ENCODE data around the gene MFAP2. TPM values are rescaled to one million over a fixed set of nuclear protein-coding genes. Genes with fewer than 3 reads are reported as not detected.
"Not testable (repeated sequence)": the region's sequence is repeated elsewhere in the genome, so short reads cannot be mapped to it uniquely, and the experiment has no call there.

The MFAP2 gene
- total RNA-seq, 2 donors from 2014 or later = 39.0 to 52.1 TPM

GRCh38 chr1:16969057-16969611, 11.3 kb downstream of the MFAP2 start:
- intact Hi-C loops (cut with DNase I) = no loop called here
- no peak for DNase-seq (ENCODE audit: low spot score)

DNA sequence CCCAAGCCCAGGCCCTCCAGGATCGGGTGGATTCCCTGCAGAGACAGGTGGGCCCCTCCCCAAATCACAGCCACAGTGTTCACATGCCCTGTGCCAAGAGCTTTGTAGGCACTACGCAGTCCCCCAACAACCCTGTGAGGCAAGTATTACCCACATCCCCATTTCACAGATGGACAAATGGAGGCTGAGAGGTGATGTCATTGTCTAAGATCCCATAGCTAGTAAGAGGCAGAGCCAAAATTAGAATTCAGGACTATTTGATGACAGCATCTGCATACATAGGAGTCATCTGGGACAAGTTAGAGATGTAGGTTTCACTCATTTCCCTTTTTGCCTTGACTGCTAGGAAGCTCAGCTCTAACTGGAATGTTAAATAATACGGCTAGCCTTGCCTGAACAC, 12.0 kb downstream of the MFAP2 start:
- intact Hi-C loops (cut with DNase I) = no loop called here
- DNase-seq (ENCODE audit: low spot score) = no peak

GRCh38 chr1:16967962-16968361, 12.5 kb downstream of the MFAP2 start:
- intact Hi-C loops (cut with DNase I) = no loop called here
- DNase-seq (ENCODE audit: low spot score) = no peak

DNA sequence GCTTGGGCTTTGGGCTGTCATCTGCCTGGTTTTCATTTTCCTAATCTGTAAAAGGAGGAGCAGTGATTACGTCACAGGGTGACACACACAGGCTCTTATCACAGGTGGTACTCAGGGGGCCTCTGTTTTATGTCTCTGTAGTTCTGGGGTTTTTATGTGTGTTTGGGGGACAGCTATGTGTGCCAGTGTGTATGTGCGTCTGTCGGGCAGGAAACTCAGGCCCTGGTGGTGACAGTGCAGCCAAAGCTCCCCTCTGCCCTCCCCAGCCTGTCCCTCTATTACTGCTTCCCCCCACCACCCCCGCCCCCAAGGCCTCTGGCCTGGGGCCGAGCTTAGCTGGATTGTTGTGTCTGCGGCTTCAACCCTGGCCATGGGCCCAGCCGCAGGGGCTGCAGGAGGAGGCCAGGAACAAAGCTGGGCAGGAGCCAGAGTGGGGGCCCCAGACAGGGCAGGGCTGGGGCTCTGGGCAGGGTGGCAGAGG, 13.3 kb downstream of the MFAP2 start:
- intact Hi-C loops (cut with DNase I) = no loop called here
- no peak for DNase-seq (ENCODE audit: low spot score)

GRCh38 chr1:16966282-16966681, 14.1 kb downstream of the MFAP2 start:
- intact Hi-C loops (cut with DNase I) = no loop called here

DNA sequence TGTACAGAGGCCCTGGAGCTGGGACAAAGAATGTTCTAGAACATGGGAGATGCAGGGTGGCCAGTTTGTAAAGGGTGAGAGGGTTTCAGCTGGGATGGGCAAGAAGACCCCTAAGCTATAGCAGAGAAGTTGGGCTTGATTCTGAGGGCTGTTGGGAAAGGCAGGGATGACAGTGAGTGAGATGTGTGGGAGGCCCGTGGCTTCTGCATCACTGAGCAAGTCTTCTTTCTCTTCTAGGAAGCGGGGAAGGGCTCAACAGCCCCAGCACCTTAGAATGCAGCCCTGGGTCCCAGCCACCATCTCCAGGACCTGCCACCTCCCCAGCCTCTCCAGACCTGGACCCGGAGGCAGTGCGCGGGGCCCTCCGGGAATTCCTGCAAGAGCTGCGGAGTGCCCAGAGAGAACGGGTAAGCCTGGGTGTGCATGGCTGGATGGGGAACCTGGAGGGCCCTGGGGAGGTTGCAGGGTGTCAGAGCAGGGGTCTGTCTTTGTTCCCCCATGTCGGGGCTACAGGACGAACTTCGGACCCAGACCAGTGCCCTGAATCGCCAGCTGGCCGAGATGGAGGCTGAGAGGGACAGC, 14.8 kb downstream of the MFAP2 start:
- intact Hi-C loops (cut with DNase I) = no loop called here
- DNase-seq (ENCODE audit: low spot score) = no peak

More at GRCh38 chr1:16966282-16966681, 14.1 kb downstream of the MFAP2 start:
- no peak for DNase-seq (ENCODE audit: low spot score)

GRCh38 chr1:16964169-16964568, 16.3 kb downstream of the MFAP2 start:
- intact Hi-C loops (cut with DNase I) = not testable (repeated sequence)

DNA sequence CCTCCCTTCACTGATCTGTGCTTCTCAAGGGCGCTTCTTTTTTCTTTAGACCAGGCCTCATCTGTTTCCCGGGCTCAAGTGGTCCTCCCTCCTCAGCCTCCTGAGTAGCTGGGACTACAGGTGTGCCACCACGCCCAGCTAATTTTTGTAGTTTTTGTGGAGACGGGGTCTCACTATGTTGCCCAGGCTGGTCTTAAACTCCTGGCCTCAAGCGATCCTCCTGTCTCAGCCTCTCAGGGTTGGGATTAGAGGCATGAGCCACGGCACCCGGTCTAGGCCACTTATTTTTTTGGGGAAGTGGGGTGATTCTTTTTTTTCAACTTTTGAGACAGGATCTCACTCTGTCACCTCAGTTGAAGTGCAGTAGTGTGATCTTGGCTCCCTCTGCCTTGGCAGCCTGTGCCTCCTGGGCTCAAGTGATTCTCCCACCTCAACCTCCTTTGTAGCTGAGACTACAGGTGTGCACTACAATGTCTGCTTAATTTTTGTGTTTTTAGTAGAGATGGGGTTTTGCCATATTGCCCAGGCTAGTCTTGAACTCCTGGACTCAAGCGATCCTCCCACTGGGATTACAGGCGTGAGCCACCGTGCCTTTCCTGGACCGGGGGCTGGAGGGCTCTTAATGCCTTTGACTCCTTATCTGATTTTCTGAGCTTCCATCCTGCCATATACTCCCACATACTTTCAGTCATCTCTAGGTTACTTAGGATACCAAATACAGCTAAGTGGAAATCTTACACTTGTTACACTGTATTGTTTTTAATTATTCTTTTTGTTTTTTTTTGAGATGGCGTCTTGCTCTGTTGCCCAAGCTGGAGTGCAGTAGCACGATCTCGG, 18.9 kb downstream of the MFAP2 start:
- intact Hi-C loops (cut with DNase I) = no loop called here
- no peak for DNase-seq (ENCODE audit: low spot score)

More at GRCh38 chr1:16964169-16964568, 16.3 kb downstream of the MFAP2 start:
- DNase-seq (ENCODE audit: low spot score) = not testable (repeated sequence)

- intact Hi-C loops (cut with DNase I) = no loop called here
- peak; percentile 94 for DNase-seq (ENCODE audit: low spot score)
Observed at GRCh38 chr1:16960560-16961296, 19.7 kb downstream of the MFAP2 start.

GRCh38 chr1:16958475-16958874, 21.9 kb downstream of the MFAP2 start:
- no peak for DNase-seq (ENCODE audit: low spot score)
- intact Hi-C loops (cut with DNase I) = loop anchor here in 1 of 2 donors (10.0 kb wide), 1 partner anchor 86 kb away; no protein-coding TSS in a partner anchor

GRCh38 chr1:16957731-16958130, 22.7 kb downstream of the MFAP2 start:
- no peak for DNase-seq (ENCODE audit: low spot score)
- intact Hi-C loops (cut with DNase I) = loop anchor here in 1 of 2 donors (10.0 kb wide), 1 partner anchor 87 kb away; no protein-coding TSS in a partner anchor

DNA sequence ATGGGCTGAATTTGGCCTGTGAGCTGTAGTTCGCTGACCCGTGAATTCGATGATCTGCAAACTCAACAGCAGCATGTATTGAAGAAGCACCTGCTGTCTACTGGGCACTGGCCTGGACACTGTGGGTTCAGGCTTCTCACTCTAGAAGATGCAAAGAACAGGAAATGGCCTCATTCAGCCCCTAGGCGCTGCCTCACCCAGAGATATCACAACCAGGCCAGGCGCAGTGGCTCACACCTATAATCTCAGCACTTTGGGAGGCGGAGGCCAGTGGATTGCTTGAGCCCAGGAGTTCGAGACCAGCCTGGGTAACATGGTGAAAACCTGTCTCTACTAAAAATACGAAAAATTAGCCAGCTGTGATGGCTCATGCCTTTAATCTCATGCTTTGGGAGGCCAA, 23.6 kb downstream of the MFAP2 start:
- intact Hi-C loops (cut with DNase I) = loop anchor here in 1 of 2 donors (10.0 kb wide), 1 partner anchor 88 kb away; no protein-coding TSS in a partner anchor
- DNase-seq (ENCODE audit: low spot score) = no peak

DNA sequence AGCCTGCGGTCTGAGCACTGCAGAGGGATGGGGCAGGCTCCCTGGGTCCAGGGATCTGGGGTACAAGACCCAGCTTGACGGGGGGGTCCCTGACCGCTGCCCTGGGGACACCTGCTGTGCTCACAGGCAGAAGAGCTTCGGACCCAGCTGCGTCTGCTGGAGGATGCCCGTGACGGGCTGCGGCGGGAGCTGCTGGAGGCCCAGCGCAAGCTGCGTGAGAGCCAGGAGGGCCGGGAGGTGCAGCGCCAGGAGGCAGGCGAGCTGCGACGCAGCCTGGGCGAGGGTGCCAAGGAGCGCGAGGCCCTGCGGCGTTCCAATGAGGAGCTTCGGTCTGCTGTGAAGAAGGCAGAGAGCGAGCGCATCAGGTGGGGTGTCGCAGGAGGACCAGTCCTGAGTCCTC, 25.2 kb downstream of the MFAP2 start:
- intact Hi-C loops (cut with DNase I) = loop anchor here in 1 of 2 donors (10.0 kb wide), 1 partner anchor 90 kb away; no protein-coding TSS in a partner anchor
- DNase-seq (ENCODE audit: low spot score) = no peak

- no peak for DNase-seq (ENCODE audit: low spot score)
- intact Hi-C loops (cut with DNase I) = loop anchor here (5.0 to 10.0 kb wide), 2 partner anchors 90 to 93 kb away; no protein-coding TSS in a partner anchor
Observed at GRCh38 chr1:16954579-16954978, 25.8 kb downstream of the MFAP2 start.

- intact Hi-C loops (cut with DNase I) = loop anchor here (5.0 to 10.0 kb wide), 2 partner anchors 92 to 95 kb away; no protein-coding TSS in a partner anchor
- DNase-seq (ENCODE audit: low spot score) = not testable (repeated sequence)
Observed at GRCh38 chr1:16952376-16952775, 28.0 kb downstream of the MFAP2 start.

DNA sequence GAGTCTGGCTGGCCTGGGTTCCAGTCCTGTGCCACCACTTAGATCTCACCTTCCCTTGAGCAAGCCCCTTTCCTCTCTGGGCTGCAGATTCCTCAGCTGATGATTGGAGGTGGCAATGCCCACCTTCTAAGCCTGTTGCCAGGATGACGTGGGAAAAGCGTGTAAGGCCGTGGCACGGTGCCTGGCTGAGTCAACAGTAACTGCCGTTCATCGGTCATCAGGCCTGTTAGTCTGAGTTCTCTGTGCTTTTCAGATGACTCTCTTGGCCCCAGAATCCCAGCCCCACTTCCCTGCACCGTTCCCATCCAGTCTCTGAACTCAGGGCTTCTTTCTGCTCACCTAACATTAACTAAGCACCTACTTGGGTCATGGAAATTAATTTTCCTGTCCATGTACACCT, 31.4 kb downstream of the MFAP2 start:
- not testable (repeated sequence) for DNase-seq (ENCODE audit: low spot score)
- intact Hi-C loops (cut with DNase I) = loop anchor here in 1 of 2 donors (2.0 kb wide), 1 partner anchor 326 kb away; no protein-coding TSS in a partner anchor

- intact Hi-C loops (cut with DNase I) = loop anchor here in 1 of 2 donors (2.0 kb wide), 1 partner anchor 326 kb away; no protein-coding TSS in a partner anchor
- not testable (repeated sequence) for DNase-seq (ENCODE audit: low spot score)
Observed at GRCh38 chr1:16948282-16948891, 32.0 kb downstream of the MFAP2 start.

DNA sequence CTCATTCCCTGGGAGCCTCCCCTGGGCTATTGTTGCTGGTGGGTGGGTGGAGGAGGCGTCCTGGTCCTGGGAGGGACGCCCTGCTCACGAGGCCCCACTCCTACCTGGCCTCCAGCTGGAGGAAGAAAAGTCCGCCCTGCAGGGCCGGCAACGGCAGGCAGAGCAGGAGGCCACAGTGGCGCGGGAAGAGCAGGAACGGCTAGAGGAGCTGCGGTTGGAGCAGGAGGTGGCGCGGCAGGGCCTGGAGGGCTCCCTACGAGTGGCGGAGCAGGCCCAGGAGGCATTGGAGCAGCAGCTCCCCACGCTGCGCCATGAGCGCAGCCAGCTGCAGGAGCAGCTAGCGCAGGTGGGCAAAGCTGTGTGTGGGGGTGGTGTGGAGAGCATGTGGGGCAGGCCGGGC, 33.8 kb downstream of the MFAP2 start:
- DNase-seq (ENCODE audit: low spot score) = no peak
- intact Hi-C loops (cut with DNase I) = no loop called here

DNA sequence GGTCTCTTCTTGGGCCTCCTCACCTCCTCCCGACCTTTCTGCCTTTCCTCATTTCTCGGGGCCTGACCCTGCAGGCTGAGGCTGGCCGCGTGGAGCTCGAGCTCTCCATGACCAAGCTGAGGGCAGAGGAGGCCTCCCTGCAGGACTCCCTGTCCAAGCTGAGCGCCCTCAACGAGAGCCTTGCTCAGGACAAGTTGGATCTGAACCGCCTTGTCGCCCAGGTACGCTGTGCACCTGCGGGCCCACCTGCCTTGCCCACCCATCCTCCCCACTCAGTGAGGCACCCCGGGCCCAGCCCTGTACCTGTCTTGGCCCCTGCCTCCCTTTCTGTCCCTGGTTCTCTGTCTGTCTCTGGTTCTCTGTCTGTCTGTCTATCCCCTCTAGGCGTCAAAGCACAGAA, 34.2 kb downstream of the MFAP2 start:
- DNase-seq (ENCODE audit: low spot score); intact Hi-C loops (cut with DNase I): not testable (repeated sequence)
